GM19035 (cell line): Measurements from ENCODE around the gene ATAD3A.
"Not testable (repeated sequence)": the region's sequence is repeated elsewhere in the genome, so short reads cannot be mapped to it uniquely, and the experiment has no call there.

Experiments used
- ATAC-seq: cut with Tn5 transposase; IDR thresholded peaks from one replicate; pipeline ENCODE4 v1.9.1; 2021; ENCODE audit not compliant: unreplicated experiment

The ATAD3A gene

DNA sequence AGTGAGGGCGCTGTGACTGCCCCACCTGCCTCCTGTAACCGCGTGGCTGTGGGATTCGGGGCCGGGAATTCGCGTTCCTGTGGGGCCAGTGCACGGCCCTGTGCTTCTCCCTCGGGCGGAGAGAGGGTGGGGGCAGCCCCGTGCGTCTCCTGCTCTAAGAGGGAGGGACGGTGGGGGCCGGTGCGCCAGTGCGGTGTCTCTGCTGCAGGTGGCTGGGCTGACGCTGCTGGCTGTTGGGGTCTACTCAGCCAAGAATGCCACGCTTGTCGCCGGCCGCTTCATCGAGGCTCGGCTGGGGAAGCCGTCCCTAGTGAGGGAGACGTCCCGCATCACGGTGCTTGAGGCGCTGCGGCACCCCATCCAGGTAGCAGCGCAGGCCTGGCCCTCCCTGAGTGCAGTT is 10.6 kb downstream of the ATAD3A start:
- not testable (repeated sequence) for ATAC-seq

DNA sequence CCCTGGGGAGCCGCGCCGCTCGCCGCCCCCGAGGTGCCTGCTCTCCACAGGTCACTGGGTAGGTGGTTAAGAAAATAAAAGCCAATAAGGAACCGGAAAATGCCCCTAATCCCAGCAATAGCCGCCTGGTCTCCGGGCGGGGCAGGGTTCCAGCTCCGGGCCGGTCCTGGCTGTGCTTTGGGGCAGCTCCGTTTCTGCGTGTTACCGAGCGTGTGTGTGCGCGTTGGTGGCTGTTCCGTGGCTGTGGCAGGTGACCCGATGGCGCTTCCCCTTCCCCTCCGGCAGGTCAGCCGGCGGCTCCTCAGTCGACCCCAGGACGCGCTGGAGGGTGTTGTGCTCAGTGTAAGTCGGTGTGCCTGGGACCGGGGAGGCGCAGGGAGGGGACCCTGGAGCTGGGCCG is 11.3 kb downstream of the ATAD3A start:
- not testable (repeated sequence) for ATAC-seq

DNA sequence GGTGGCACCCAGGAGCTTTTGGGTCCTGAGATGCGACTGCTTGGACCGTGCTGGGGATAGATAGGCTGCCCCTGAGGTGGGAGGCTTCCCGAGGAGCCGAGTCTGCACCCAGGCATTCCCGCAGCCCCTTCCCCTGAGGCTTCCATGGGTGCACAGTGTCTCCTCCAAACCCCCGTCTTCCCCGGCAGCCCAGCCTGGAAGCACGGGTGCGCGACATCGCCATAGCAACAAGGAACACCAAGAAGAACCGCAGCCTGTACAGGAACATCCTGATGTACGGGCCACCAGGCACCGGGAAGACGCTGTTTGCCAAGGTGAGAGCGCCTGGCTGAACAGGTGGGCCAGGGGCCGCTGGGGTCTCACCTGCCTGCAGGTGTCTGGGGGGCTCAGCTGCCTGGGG is 11.7 kb downstream of the ATAD3A start:
- not testable (repeated sequence) for ATAC-seq

DNA sequence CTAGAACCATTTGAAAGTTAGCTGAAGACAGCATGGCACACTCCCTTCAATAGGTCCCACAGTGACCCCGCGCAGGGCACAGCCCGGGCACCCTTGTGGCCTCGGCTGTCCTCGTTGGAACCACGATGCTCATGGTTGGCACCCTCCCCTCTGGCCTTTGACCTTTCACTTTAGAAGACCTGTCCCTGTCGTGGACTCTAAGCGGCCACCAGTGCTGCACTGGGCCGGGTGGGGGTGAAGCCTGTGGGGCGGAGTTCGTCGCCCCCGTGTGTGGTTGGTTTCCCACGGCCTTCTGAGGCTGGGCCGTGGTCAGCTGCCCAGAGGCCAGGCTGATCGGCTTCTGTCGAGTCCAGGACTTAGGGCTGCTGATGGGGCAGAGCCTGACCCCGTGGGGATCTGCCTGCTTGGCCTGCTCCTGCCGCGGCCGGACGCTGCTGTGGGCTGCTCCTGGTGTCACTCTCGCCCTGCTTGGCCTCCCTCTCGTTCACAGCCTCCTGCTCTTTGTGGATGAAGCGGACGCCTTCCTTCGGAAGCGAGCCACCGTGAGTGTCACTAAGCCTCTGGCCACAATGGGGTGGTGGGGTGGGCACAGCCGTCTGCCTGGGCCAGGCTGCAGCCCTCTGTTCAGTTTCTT is 12.9 kb downstream of the ATAD3A start:
- not testable (repeated sequence) for ATAC-seq

DNA sequence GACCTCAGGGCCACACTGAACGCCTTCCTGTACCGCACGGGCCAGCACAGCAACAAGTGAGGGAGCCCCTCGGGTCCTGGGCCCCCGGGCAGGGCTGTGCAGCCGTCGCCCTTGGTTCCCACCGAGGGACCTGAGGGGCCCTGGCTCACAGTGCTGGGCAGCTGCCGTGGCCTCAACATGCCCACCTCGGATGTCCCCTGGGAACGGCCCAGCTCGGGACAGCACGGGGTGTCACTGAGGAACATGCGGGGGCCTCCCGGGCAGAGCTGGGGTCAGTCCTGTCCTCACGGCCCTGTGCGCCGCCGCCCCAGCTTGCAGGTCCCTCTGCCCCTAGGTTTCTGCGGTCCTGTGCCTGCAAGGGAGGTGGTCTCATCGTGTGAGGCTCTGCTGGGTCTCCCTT is 14.5 kb downstream of the ATAD3A start:
- not testable (repeated sequence) for ATAC-seq

DNA sequence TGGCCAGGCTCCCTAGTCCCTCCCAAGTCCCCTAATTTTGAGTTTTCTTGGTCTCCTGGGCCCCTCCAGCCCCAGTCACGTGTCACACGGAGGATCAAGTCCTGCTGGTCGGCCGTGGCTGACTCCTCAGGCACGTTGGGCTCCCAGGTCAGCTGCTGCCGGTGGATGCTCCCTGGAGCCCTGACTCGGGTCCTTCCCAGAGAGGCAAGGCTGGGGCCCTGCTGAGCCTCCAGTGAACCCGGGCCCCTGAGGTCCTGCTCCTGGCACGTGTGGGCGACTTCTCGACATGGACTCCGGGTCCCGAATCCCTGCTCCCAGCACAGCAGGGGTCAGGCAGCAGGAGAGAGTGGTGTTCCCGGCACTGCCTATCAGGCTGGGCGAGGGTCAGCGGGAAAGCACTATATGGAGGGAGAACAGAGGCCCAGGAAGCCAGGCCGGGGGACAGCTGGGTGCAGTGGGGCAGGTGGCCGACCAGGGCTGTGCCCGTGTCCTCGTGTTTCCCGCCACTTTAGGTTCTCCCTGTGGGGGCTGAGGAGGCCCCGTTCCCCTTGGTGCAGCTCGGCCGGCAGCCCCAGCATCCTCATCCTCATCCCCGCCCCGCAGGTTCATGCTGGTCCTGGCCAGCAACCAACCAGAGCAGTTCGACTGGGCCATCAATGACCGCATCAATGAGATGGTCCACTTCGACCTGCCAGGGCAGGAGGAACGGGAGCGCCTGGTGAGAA is 15.3 kb downstream of the ATAD3A start:
- ATAC-seq: no peak

DNA sequence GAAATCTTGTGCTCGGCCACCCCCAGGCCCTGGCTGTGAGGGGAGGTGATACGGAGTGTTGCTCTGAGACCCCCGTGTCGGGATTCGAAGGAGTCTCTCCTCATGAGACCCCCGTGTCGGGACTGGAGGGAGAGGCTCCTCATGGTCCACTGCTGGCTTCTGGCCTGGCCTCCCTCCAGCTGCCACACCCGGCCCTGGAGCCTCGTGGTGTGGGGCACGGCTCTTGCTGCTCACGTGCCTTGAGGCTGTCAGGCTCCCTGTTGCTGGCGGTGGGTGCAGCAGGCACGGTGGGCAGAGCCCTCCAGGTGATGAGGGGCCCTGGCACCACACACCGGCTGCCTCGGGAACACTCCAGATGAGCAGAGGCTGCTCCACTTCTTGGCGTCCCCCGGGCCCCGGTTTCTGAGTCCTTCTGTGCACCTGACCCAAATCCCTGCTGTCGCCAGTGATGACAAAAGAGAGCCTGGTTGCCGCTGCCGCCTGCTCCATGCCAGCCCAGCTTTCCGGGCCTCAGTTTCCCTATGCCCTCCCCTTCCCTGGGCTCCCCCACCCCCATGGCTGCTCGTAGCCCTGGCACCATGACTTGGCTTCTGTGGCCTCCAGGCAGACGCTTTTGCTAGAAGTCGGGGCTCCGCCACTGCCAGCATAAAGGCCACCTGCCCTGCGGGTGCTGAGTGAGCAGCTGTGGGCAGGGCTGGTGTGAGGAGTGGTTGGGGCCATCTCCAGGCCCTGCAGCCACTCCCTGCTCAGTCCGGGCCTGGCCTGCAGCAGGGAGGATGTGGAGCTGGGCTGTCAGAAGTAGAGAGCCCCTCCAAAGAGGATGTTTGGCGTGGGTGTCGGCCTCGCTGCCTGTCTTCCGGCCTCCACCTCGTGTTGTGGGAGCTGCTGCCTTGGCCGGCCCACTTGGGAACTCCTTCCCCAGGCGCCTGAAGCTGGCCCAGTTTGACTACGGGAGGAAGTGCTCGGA is 16.6 kb downstream of the ATAD3A start:
- ATAC-seq: no peak

DNA sequence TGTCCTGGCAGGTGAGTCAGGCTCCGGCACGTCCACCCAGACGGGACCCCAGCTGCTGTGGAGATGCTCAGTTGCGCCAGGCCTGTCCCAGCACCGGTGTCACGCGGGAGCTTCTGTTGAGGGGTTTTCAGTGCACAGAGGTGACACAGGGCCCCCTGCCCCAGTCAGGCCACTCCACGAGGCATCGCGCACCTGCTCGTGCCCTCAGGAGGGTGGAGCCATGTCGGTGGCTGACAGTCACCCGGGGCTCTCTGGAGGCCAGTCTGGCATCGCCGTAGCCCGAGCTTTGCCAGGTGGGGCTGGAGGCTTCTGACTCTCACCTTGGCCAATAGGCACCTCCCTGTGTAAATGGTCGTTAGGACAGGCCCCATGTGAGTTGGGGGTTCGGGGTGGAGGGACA is 17.4 kb downstream of the ATAD3A start:
- ATAC-seq: no peak

DNA sequence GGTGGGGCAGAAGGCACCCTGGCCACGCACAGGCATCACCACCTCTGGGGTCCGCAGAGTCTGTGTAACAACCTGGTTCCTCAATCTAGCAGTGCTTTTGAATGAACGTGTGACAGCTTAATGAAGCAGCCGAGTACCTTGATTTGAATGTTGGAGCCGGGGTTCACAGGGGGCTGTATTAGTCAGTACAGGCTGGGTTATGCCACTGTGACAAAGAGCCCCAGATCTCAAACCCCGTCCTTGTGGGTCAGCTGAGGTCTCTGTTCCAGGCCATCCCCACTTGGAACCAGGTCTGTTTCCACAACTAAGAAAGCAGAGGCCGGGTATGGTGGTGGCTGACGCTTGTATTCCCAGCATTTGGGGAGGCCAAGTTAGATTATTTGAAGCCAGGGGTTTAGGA is 18.0 kb downstream of the ATAD3A start:
- no peak for ATAC-seq

DNA sequence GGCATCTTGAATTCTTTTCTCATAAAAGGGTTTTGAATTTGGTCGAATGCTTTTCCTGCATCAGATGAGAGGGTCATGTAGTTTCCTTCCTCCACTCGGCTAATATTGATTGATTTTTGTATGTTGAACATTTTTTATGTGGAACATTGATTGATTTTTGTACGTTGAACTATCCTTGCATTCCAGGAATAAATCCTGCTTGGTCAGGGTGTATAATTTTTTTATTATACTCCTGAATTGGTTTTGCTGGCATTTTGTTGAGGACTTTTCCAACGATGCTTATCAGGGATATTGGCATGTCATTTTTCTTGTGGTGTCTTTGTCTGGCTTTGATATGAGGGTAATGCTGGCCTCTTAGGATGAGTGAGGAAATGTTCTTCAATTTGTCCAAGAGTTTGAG is 20.0 kb downstream of the ATAD3A start:
- ATAC-seq: no peak

DNA sequence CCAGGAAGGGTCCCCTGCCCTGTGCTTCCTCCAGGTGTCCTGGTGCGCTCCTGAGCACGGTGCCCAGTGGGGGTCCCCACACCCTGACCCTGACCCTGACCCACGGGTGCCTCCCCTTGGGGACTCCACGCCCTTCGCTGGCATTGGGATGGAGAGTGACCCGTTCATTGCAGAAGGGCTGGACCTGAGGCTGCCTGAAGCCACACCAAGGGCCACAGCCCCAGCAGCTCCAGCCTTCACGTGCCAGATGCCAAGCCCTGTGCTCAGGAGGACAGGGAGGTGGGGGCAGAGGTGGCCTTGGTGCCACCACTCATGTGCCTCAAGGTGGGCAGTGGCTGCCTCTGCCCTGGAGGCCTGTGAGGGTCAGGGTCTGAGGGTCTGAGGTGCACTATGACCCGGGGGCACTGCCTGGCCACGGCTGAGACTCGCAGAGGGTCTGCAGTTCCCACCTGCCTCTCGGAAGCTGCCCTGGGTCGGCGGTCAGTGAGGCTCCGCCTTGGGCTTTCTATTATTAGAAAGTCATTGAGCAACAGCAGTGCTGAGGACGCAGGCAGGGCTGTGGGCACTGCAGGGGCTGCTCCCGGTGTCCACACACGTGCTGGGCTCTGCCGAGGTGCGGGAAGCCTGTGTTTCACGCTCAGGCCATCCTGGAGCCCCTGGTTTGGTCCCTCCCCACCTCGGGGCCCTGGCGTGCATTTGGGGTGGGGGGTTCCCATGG is 21.4 kb downstream of the ATAD3A start:
- not testable (repeated sequence) for ATAC-seq

DNA sequence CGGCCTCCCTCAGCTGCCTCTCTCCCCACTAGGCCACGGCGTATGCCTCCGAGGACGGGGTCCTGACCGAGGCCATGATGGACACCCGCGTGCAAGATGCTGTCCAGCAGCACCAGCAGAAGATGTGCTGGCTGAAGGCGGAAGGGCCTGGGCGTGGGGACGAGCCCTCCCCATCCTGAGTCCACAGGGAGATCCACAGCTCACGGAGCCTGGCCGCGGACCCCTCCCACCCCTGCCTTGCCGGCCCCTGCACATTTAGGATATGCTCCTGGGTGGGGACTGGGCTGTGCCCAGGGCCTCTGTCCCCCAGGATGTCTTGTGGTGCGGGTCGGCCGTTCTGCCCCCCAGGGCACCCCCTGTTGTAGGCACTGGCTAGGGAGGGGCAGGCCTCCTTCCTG is 21.9 kb downstream of the ATAD3A start:
- ATAC-seq: not testable (repeated sequence)

DNA sequence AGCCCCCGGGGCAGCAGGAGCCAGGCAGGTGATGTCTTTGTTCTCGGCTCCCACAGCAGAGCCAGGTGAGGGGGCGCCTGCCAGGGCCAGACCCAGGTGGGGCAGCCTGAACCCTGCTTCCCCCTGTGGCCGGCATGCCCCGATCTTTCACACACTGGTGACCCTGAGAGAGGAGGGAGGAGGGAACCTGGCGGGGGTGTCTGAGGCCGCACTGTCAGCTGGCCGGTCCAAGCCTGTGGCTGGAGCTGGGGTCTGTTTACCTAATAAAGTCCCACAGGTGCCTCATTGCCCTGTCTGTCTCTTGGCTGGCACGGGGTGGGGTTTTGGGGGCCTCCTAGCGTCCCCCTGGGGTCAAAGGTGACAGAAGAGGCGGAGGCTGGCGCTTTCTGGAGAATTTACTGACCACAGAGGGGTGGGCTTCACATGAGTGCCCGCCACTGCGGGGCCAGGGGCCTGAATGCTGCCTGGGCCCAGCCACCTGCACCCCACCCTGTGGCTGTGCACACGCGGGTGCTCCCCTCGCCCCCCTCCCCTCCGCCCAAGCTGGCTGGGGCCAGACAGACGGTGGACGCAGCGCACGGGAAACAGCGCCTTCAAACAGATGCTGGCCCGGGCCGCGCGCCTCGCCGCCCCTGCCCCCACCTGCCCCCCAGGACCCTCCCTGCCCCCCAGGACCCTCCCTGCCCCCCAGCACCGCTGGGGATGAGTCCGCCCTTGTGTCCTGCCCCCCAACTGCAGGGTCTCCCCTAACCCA is 22.6 kb downstream of the ATAD3A start:
- ATAC-seq: no peak

DNA sequence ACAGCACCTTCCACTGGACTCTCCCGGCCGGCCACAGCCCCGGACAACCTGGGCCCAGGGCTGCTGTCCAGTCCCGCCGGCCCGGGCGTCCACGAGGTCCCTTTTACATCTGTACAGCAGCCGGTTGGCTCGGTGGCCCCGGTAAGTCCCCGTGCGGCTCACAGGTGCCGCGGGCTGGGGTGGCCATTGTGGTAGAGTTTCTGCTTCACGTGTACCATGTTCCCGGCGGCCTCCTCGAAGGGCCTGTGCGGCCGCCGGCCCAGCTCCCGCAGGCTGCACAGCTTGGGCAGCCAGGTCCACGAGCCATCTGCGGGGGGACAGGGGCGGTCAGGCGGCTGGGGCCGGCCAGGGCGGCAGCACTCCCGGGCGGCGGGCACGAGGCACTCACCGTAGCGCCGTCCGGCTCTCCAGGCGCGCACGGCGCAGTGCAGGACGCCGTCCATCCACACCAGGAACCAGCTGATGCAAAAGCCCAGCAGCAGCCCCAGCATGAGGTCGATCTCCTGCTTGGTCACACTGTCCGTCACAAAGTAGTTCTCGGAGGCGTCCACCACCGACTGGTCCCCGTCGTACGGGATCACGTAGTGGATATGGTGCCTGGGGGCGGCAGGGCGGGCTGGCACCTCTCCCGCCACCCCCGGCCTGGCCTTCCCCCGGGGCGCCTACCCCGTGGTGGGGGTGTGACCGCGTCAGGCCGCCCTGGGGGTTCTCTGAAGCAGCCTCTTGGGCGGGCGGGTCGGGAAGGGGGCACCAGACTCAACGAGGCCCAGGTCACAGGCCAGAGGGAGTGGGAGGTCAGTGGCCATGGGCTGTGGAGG is 23.4 kb downstream of the ATAD3A start:
- no peak for ATAC-seq

DNA sequence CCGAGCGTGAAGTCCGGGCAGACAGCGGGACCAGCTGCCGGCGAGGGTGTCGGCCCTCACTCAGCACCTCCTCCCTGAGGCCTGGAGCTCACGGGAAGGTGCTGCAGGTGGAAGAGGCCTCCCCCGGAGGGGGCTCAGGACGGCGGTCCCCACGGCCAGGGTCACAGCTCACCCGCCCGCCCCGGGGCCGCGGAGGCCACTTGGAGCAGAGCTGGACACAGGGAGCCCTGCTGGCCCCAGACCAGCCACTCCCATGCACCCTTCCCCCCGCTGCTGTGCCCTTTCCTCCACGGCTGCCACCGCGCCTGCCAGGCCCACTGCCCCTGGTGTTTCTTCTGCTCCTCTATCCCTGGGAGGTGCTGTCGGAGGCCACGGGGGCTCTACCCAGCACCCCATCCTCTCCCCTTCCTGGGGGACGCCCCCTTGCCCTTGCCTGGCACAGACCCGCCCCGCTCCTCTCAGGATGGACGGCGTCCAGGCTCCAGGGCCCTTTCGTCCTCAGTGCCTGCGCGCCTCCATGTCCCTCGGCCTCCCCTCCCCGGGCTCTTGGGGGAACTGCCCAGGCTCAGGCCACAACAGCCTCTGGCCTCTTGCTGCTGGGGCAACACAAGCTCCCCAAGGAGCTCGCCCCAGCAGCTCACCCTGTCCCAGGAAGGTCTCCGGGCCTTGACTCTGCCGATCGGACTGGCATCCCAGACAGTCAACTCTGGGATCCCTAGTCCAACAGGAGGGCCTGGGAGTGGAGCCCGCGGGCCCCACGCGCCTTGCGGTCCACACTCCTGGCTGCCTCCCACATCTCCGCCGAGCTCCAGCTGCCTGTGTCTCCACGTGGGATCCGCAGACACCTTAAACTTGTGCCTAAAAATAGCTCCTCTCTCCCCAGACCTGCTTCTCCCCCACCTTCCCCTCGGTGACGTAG is 24.3 kb downstream of the ATAD3A start:
- ATAC-seq: no peak

DNA sequence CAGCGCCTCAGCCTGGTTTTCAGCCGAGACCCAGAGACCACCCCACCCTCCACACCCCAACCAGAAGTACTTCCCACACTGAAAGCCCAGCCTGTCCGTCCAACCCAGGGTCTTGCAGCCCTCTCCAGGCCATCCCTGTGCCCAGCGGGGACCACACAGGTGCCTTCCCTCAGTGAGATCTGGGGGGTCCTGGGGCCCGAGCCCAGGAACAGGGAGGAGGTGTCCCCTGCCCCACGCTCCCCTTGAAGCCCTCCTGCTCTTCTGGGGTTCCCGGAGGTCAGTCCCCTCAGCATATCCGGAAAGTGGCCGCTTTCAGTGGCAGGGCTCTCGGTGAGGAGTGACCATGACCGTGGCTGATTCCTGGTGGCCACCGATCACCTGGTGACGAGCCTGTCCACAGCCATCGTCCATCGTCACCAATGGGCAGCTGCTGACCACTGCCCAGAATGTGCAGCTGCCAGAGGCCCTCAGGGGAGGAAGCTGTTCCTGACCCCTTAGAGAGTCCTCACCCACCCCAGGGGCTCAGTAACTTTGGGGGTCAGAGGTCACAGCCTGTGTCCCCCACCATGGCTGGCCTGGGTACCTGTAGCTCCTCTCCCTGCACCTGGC is 25.1 kb downstream of the ATAD3A start:
- no peak for ATAC-seq

DNA sequence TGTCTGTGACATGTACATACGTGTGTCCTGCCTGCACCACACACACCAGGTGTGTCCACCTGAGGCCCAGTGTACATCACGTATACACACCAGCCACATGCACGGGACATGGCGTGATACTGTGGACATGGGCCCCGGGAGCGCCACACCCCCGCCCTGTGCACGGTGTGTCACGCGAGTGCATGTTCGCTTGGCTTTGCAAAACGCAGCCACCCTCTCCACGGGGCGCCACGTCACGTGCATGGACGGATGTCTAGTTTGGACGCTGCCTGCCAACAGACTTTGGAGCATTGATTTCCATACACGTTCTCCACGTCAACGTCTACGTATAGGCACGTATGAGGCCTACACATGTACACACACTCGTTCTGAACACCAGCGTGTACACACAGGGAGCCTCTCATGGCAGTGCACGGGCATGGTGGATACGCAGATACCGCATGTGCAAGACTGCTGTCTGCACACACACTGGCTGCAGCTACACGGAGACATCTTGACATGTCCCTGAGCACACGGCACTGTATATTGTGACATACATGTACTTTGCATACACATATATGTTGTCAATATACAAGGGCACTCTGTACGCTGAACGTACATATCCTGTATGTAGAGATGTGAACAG is 25.8 kb downstream of the ATAD3A start:
- no peak for ATAC-seq

DNA sequence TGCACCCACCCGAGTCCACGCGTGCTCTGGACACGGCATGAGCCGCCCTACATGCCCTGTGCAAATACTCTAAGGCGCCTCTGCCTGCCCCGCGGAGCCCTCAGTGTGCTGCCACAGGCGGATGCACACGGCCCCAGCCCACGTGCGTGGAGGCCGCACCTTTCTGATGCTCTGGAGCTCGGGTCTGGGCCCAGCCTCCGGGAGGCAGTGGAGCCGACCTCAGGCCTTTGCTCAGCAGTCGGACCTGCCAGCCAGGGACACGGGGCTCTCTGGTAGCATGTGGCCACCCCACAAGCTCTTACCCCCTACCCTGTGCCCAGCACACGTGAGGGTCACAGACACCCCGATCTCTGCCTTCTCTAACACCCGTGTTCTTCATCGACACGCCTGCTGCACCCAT is 26.4 kb downstream of the ATAD3A start:
- ATAC-seq: no peak
